Panc1 (cell line): ENCODE data around the gene PRXL2A.

Experiments
- POLR2AphosphoS5 ChIP-seq: IDR thresholded peaks from 2 replicates; pipeline ENCODE4 v1.6.1; 2012; ENCODE audit warnings: mild to moderate bottlenecking, low read depth, low read length, moderate library complexity
- SIN3A ChIP-seq: IDR thresholded peaks from 2 replicates; pipeline ENCODE4 v1.6.1; 2012; ENCODE audit warnings: low read depth, mild to moderate bottlenecking, low read length, moderate library complexity, borderline replicate concordance; ENCODE audit not compliant: insufficient read depth
- TCF7L2 ChIP-seq: IDR thresholded peaks from 2 replicates; pipeline ENCODE4 v1.6.1; 2011; ENCODE audit warnings: mild to moderate bottlenecking, low read depth, low read length, inconsistent platforms
- TF ChIP-seq, protein P1 (sequence below): fragments of 450-650 bp; IDR thresholded peaks from 2 replicates; pipeline ENCODE4 v1.5.1; 2017; ENCODE audit warnings: mild to moderate bottlenecking

DNA sequence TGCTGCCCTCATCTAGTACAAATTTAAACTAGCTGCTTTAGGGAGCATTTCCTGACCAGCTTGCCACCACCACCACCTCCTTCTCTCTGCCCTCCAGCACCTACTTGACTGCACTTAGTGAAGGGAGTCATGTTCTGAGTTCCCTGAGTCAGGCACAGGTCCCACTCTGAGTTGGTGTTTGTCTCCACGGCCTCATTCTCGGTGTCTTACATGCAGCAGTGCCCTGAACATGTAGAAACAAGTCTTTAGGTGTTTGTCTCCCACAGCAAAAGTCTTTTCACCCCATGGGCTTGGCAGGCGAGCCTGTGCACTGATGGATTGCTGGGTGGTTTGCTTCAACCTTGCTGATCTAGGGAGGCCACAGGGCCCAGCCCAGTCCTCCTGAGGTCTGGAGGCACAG, 62.6 kb downstream of the PRXL2A start:
- TF ChIP-seq, protein P1, sequence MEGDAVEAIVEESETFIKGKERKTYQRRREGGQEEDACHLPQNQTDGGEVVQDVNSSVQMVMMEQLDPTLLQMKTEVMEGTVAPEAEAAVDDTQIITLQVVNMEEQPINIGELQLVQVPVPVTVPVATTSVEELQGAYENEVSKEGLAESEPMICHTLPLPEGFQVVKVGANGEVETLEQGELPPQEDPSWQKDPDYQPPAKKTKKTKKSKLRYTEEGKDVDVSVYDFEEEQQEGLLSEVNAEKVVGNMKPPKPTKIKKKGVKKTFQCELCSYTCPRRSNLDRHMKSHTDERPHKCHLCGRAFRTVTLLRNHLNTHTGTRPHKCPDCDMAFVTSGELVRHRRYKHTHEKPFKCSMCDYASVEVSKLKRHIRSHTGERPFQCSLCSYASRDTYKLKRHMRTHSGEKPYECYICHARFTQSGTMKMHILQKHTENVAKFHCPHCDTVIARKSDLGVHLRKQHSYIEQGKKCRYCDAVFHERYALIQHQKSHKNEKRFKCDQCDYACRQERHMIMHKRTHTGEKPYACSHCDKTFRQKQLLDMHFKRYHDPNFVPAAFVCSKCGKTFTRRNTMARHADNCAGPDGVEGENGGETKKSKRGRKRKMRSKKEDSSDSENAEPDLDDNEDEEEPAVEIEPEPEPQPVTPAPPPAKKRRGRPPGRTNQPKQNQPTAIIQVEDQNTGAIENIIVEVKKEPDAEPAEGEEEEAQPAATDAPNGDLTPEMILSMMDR, result no peak
- TF ChIP-seq TCF7L2 (no peak), POLR2AphosphoS5 (no peak), SIN3A (no peak)
